ENCODE data around the gene CBX4. TPM values are rescaled to one million over a fixed set of nuclear protein-coding genes. Genes with fewer than 3 reads are reported as not detected.

Gene CBX4
- total RNA-seq, 4 donors from 2014 or later, result 11.6 to 15.3 (median 14.4) TPM

GRCh38 chr17:79802039-79802735, 37.1 kb downstream of the CBX4 start:
- H3K4me1 ChIP-seq, result peaks cover 4 to 66% (median 39%) of the 10 kb centered on the region in 4 donors
- WGBS, 2 donors, result 8 to 10% methylated on average over 11 of the region's 11 CpGs
- H3K27me3 ChIP-seq, result peaks cover 16 to 96% of the 10 kb centered on the region in 2 donors
- H3K9me3 ChIP-seq, result no peaks in the 10 kb centered on the region
- H3K27ac ChIP-seq, result no peak overlapping the region
- no peak overlapping the region for H3K4me3 ChIP-seq
- H3K36me3 ChIP-seq, result no peaks in the 10 kb centered on the region
- DNase-seq (ENCODE audit: low spot score in 2 of 2), result no peak
- TF ChIP-seq EP300 (IDR thresholded peaks at IDR 0.05) (no peak), POLR2A (IDR thresholded peaks at IDR 0.05) (no peak), CTCF (IDR thresholded peaks at IDR 0.05) (no peak)

- no peak for DNase-seq (ENCODE audit: low spot score in 2 of 2)
- Histone ChIP-seq H3K4me1 (peaks cover 4 to 67% (median 42%) of the 10 kb centered on the region in 4 donors), H3K4me3 (no peak overlapping the region), H3K36me3 (no peaks in the 10 kb centered on the region), H3K27ac (no peak overlapping the region), H3K27me3 (peaks cover 16 to 88% of the 10 kb centered on the region in 2 donors), H3K9me3 (no peaks in the 10 kb centered on the region)
- 13 to 19% methylated on average over 10 to 17 of the region's 52 CpGs for WGBS, 2 donors
- TF ChIP-seq EP300 (IDR thresholded peaks at IDR 0.05), result no peak
- no peak for TF ChIP-seq POLR2A (IDR thresholded peaks at IDR 0.05)
- TF ChIP-seq CTCF (IDR thresholded peaks at IDR 0.05), result no peak
Measured at GRCh38 chr17:79801156-79802038, 37.8 kb downstream of the CBX4 start.

GRCh38 chr17:79800325-79801155, 38.7 kb downstream of the CBX4 start:
- H3K4me3 ChIP-seq, result no peak overlapping the region
- no peak for DNase-seq (ENCODE audit: low spot score in 2 of 2)
- TF ChIP-seq POLR2A (IDR thresholded peaks at IDR 0.05) (no peak), EP300 (IDR thresholded peaks at IDR 0.05) (no peak), CTCF (IDR thresholded peaks at IDR 0.05) (no peak)
- H3K9me3 ChIP-seq, result no peaks in the 10 kb centered on the region
- no peak overlapping the region for H3K27ac ChIP-seq
- H3K36me3 ChIP-seq, result no peaks in the 10 kb centered on the region
- 2 to 3% methylated on average over 36 to 44 of the region's 44 CpGs for WGBS, 2 donors
- H3K27me3 ChIP-seq, result peaks cover 16 to 79% of the 10 kb centered on the region in 2 donors
- peaks cover 4 to 75% (median 47%) of the 10 kb centered on the region in 4 donors for H3K4me1 ChIP-seq

- 4 to 5% methylated on average over 27 to 31 of the region's 31 CpGs for WGBS, 2 donors
- Histone ChIP-seq H3K36me3 (peaks cover 0 to 6% (median 0%) of the 10 kb centered on the region in 3 donors), H3K27ac (no peak overlapping the region), H3K4me3 (no peak overlapping the region), H3K4me1 (peaks cover 4 to 75% (median 47%) of the 10 kb centered on the region in 4 donors), H3K27me3 (peaks cover 14 to 75% of the 10 kb centered on the region in 2 donors), H3K9me3 (no peaks in the 10 kb centered on the region)
- TF ChIP-seq CTCF (IDR thresholded peaks at IDR 0.05) (no peak), EP300 (IDR thresholded peaks at IDR 0.05) (no peak), POLR2A (IDR thresholded peaks at IDR 0.05) (no peak)
- DNase-seq (ENCODE audit: low spot score in 2 of 2), result no peak
Measured at GRCh38 chr17:79799538-79800324, 39.5 kb downstream of the CBX4 start.
